Small intestine (tissue), 7 donors: Measurements from ENCODE around the gene CLDN5. TPM values are rescaled to one million over a fixed set of nuclear protein-coding genes. Genes with fewer than 3 reads are reported as not detected.

Source experiments
- DNase-seq, 2 donors: peaks; one replicate each; pipeline versions ENCODE4 v3.0.0 to v3.0.0-alpha.2; 2013
- FAIRE-seq: peaks from 2 replicates; lab custom pipeline; 2012; peaks lifted over from hg19 to GRCh38; lab: Jason Lieb, UNC
- H3K27ac ChIP-seq, 3 donors: one replicate each; pipeline ENCODE4 v1.5.1; 2013; ENCODE audit warnings: low read length in 2 of 3, mild to moderate bottlenecking in 2 of 3, control low read depth in 1 of 3, inconsistent platforms in 1 of 3, low read depth in 1 of 3, moderate library complexity in 1 of 3
- H3K27me3 ChIP-seq, 3 donors: one replicate each; pipeline ENCODE4 v1.6.1; 2013; ENCODE audit warnings: low read length in 3 of 3, inconsistent platforms in 1 of 3; ENCODE audit not compliant: control insufficient read depth in 3 of 3, insufficient read depth in 3 of 3
- H3K36me3 ChIP-seq, 3 donors: one replicate each; pipeline ENCODE4 v1.6.1; 2013; ENCODE audit warnings: low read length in 3 of 3, inconsistent platforms in 1 of 3, low read depth in 1 of 3, mild to moderate bottlenecking in 1 of 3, moderate library complexity in 1 of 3; ENCODE audit not compliant: control insufficient read depth in 3 of 3, insufficient read depth in 2 of 3
- H3K4me1 ChIP-seq, 3 donors: one replicate each; pipeline ENCODE4 v1.6.1; 2013; ENCODE audit warnings: low read length in 2 of 3, inconsistent platforms in 1 of 3, low read depth in 1 of 3, mild to moderate bottlenecking in 1 of 3, moderate library complexity in 1 of 3; ENCODE audit not compliant: control insufficient read depth in 3 of 3, insufficient read depth in 2 of 3
- H3K4me3 ChIP-seq, 3 donors: one replicate each; pipeline ENCODE4 v1.5.1; 2013; ENCODE audit warnings: low read length in 3 of 3, control low read depth in 1 of 3, inconsistent platforms in 1 of 3, low read depth in 1 of 3, mild to moderate bottlenecking in 1 of 3, moderate library complexity in 1 of 3
- H3K9me3 ChIP-seq, 2 donors: one replicate each; pipeline ENCODE4 v1.6.1; 2013; ENCODE audit warnings: low read depth in 1 of 2, low read length in 1 of 2; ENCODE audit not compliant: control insufficient read depth in 2 of 2, insufficient read depth in 1 of 2
- WGBS, 3 donors: extraction: QIAGEN DNeasy Blood & Tissue Kit; methylation state at CpG; one replicate each; pipeline ENCODE4 v1.1.7; 2013; 5-methylcytosine and 5-hydroxymethylcytosine counted together
- polyA plus RNA-seq, 4 donors: library from polyadenylated mRNA; stranded (reverse) in 3 of 4; unstranded in 1 of 4; fragments of 200-250 nt in 3 of 4; fragments of 120-200 nt in 1 of 4; gene quantifications; one replicate each; pipeline versions ENCODE4 v1.2.1 to v1.2.3, GENCODE V29; 2013
- donor health status: healthy with polysubstance abuse.
- donor health status: control.
- donor health status: control.
- donor health status: Bipolar disorder and iron deficiency.
- donor health status: healthy.

The CLDN5 gene
- polyA plus RNA-seq, 4 donors: 3.1 to 184 (median 10.4) TPM

DNA sequence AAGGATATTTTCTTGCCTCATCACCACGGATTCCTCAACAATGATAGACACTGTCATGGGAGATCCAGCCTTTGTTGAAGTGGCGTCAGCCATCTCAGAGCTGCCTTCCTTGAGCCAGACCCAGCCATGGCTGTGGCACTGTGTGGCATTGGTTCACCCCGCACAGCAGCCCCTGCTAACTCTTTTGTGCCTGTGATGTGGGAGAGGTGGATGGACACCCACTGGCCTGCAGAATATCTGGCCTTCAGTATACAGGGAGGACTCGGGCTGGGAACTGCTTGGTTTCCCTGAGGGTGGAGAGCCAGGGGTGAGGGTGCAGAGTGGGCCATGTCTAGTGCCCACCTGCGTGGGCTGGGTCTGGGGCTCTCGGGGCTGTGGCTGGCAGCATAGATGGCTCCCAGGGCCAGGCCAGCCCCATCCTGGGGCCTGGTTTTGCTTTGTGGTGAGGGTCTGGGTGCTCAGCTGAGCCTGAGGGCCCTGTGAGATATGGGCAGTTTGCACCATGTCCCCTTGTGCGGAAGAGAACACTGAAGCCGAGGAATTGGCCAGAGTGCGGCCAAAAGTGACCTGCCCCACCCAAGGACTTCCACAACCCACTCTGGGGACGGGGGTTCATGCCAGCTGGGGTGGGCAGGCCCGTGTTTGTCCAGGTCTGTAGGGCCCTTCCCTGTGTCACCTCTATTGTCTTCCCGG, 6.1 kb downstream of the CLDN5 start:
- H3K4me3 ChIP-seq: no peak overlapping the region
- H3K27me3 ChIP-seq: peaks cover 0 to 11% (median 2%) of the 10 kb centered on the region in 3 donors
- FAIRE-seq: no peak
- H3K9me3 ChIP-seq: no peaks in the 10 kb centered on the region
- no peaks in the 10 kb centered on the region for H3K4me1 ChIP-seq
- no peak for DNase-seq
- H3K27ac ChIP-seq: no peak overlapping the region
- WGBS, 3 donors: 89 to 92% (median 91%) methylated on average over 12 of the region's 12 CpGs
- H3K36me3 ChIP-seq: peaks cover 0 to 30% (median 0%) of the 10 kb centered on the region in 3 donors

DNA sequence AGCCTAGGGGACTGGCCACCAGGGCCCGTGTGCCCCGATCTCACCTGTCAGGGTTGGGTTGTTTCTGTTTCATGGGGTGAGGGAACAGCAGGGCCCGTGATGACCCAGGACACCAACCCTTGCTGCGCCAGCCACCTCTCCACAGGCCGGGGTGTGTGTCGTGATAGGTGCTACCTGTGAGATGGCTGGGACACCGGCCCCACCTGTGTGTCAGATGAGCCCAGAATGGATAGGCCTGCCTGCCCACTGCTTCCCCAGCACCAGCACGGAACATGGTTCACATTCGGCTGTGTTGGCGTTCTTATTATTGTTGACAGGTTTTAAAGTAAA, 7.1 kb downstream of the CLDN5 start:
- Histone ChIP-seq H3K4me1 (no peaks in the 10 kb centered on the region), H3K4me3 (no peak overlapping the region), H3K27me3 (peaks cover 0 to 3% (median 0%) of the 10 kb centered on the region in 3 donors), H3K36me3 (peaks cover 0 to 30% (median 0%) of the 10 kb centered on the region in 3 donors), H3K27ac (no peak overlapping the region), H3K9me3 (no peaks in the 10 kb centered on the region)
- DNase-seq: no peak
- 93 to 95% (median 94%) methylated on average over 10 of the region's 10 CpGs for WGBS, 3 donors
- FAIRE-seq: no peak

DNA sequence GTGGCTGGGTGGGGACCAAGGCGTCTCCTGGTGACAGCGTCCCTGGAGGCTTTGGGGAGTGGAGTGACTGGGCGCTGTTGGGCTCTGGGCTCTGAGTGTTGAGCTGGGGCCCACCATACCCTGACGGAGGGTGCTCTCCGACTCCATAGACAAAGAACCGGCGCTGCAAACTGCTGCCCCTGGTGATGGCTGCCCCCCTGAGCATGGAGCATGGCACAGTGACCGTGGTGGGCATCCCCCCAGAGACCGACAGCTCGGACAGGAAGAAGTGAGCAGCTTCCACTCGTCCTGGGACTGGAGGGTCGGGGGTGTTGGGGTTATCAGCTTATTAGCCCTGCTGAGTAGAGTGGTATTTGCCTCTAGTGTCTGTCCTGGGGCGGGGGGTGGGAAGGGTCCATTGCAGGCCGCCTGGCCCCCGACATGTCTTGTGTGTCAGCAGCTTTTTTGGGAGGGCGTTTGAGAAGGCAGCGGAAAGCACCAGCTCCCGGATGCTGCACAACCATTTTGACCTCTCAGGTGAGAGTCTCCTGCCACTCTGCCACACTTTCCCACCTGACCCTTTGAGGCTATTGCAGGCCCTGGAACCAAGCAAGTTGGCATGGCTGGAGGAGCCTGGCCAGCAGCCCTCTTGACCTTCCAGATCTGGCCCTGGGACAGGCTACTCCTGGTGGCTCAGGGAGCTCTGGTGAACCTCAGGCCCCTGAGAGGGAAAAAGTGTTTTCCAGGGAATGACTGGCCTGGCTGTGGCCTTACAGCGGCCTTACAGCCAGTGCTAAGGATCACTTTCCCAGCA, 7.6 kb downstream of the CLDN5 start:
- peaks cover 0 to 32% (median 0%) of the 10 kb centered on the region in 3 donors for H3K36me3 ChIP-seq
- peaks cover 0 to under 1% (median 0%) of the 10 kb centered on the region in 3 donors for H3K27me3 ChIP-seq
- FAIRE-seq (no peak), DNase-seq (no peak)
- no peaks in the 10 kb centered on the region for H3K4me1 ChIP-seq
- no peaks in the 10 kb centered on the region for H3K9me3 ChIP-seq
- no peak overlapping the region for H3K4me3 ChIP-seq
- WGBS, 3 donors: 94 to 95% (median 95%) methylated on average over 17 to 19 of the region's 19 CpGs
- no peak overlapping the region for H3K27ac ChIP-seq

DNA sequence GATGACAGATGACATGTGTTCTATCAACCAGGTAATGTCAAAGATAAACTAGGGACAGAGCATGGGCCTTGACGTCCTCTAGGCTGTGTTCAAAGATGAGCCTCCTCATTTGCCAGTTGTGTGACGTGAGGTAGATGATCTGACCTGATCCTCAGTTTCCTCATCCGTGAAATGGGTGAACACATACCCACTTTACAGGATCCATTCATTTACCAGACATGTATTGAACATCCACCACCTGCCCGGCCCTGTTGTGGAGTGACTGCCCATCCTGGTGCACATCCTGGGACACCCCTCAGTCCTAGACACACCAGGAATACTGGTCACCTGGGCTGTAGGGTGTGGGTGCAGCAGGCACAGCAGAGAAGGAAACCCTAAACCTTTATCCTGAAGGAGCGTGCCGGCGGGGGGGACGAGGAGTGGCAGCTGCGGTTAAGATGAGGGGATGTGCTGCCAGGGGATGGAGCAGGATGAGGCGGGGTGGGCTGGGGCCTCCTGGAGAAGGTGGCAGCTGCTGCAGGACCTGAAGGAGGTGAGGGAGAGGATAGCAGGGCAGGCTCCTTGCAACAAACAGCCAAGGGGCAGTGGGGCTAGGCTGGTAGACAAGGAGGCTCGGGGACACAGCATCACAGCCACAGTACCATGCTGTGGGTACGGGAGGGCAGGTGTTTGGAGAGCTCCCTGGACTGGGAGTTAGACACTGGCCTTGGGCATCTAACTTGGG, 8.4 kb downstream of the CLDN5 start:
- Histone ChIP-seq H3K36me3 (peaks cover 0 to 31% (median 0%) of the 10 kb centered on the region in 3 donors), H3K9me3 (no peaks in the 10 kb centered on the region), H3K4me1 (no peaks in the 10 kb centered on the region), H3K27me3 (no peaks in the 10 kb centered on the region), H3K4me3 (no peak overlapping the region), H3K27ac (no peak overlapping the region)
- no peak for FAIRE-seq
- no peak for DNase-seq
- WGBS, 3 donors: 95 to 96% (median 95%) methylated on average over 12 of the region's 12 CpGs

DNA sequence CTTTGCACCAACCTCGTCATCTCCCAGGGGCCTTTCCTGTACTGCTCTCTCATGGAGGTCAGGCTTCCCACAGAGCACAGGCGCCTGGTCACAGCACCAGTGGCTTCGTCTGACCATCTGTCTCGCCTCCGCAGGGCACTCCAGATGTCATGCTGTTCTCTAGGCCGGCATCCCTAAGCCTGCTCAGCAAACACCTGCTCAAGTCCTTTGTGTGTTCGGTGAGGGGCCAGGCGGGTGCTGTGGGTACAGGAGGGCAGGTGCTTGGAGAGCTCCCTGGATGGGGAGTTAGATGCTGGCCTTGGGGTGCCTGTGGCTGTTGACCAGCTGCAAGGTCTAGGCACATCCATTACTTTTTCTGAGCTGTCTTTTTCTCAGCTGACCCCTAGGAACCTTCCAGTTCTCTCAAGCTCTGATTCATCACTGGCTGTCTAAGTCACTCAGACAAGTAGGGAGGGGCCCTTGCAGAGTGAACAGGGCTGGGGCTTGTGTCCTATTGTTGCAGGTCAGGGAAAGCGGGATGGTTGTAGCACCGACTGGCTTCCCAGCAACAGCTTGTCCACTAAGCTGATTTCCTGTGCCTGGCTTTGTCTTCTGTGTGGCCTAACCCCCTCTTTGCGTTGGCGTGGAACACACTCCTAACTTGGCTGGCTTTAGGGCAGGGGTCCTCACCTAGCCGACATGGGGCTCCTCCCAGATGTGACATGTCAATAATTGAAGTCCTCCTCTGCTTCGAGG, 9.2 kb downstream of the CLDN5 start:
- 91 to 96% (median 94%) methylated on average over 14 of the region's 14 CpGs for WGBS, 3 donors
- DNase-seq: no peak
- H3K4me1 ChIP-seq: no peaks in the 10 kb centered on the region
- no peaks in the 10 kb centered on the region for H3K27me3 ChIP-seq
- no peak overlapping the region for H3K4me3 ChIP-seq
- H3K9me3 ChIP-seq: no peaks in the 10 kb centered on the region
- no peak overlapping the region for H3K27ac ChIP-seq
- no peak for FAIRE-seq
- H3K36me3 ChIP-seq: peaks cover 0 to 26% (median 0%) of the 10 kb centered on the region in 3 donors

DNA sequence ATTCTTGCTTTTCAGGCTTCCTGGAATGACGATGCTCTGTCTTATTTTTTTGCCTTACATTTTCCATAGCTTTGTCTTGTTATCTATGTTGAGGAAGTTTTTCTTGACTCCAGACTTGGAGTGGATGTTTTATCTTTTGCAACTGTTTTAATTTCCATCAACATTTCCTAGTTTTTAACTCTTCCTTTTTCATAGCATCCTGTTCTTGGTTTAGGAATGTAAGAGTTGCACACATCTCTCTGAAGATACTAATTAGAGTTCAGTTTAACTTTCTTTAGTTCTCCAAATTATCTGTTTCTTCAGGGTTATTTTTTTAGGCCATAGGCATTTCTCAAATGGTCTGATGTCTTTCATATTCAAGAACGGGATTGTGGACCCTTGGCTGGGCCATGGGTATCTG, 10.4 kb downstream of the CLDN5 start:
- H3K4me1 ChIP-seq: no peaks in the 10 kb centered on the region
- peaks cover 0 to 22% (median 0%) of the 10 kb centered on the region in 3 donors for H3K36me3 ChIP-seq
- 52 to 75% (median 63%) methylated on average over 2 of the region's 2 CpGs for WGBS, 3 donors
- H3K27ac ChIP-seq: no peak overlapping the region
- H3K9me3 ChIP-seq: no peaks in the 10 kb centered on the region
- no peak for FAIRE-seq
- DNase-seq: no peak
- H3K27me3 ChIP-seq: no peaks in the 10 kb centered on the region
- H3K4me3 ChIP-seq: no peak overlapping the region

DNA sequence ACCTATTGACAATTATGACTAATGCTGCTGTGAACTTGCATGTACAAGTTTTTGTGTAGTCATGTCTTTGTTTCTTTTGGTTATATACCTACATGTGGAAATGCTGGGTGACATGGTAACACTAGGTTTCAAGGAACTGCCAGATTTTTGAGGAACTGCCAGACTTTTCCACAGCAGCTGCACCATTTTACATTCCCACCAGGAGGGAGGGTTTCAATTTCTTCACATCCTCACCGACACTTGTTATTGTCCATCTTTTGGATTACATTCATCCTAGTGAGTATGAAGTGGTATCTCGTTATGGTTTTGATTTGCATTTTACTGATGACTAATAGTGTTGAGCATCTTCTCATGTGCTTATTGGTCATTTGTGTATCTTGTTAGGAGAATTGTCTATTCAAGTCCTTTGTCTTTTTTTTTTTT, 13.3 kb downstream of the CLDN5 start:
- 67 to 97% (median 86%) methylated on average over 2 of the region's 2 CpGs for WGBS, 3 donors
- Histone ChIP-seq H3K27ac (no peak overlapping the region), H3K4me1 (no peaks in the 10 kb centered on the region), H3K36me3 (peaks cover 0 to 26% (median 0%) of the 10 kb centered on the region in 3 donors), H3K27me3 (no peaks in the 10 kb centered on the region), H3K9me3 (no peaks in the 10 kb centered on the region), H3K4me3 (no peak overlapping the region)
- FAIRE-seq (no peak), DNase-seq (no peak)

DNA sequence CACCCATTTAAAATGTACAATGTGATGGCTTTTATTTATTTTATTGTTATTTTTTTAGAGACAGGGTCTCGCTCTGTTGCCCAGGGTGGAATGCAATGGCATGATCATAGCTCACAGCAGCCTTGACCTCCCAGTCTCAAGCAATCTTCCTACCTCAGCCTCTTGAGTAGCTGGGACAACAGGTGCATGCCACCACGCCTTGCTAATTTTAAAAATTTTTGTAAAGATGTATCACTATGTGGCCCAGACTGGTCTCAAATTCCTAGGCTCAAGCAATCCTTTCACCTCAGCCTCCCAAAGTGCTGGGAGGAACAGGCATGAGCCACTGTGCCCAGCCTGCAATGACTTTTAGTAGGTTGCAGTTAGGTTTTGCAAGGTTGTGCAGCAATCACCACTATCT, 14.3 kb downstream of the CLDN5 start:
- Histone ChIP-seq H3K4me3 (no peak overlapping the region), H3K9me3 (no peaks in the 10 kb centered on the region), H3K4me1 (no peaks in the 10 kb centered on the region), H3K27ac (no peak overlapping the region), H3K36me3 (peaks cover 0 to 31% (median 0%) of the 10 kb centered on the region in 3 donors), H3K27me3 (no peaks in the 10 kb centered on the region)
- FAIRE-seq: no peak
- DNase-seq: no peak
- 95 to 96% (median 96%) methylated on average over 2 of the region's 2 CpGs for WGBS, 3 donors
